Epithelial cell of esophagus (primary cell): ENCODE results near the gene STIM1.

Experiments used
- DNase-seq: peaks from one replicate; pipeline ENCODE4 v3.0.0; 2010; ENCODE audit warnings: low read depth
- H3K4me3 ChIP-seq: 2 replicates; pipeline ENCODE4 v1.5.1; 2011; ENCODE audit warnings: mild to moderate bottlenecking, low read length, control low read depth
- TF ChIP-seq, protein P1 (sequence below): IDR thresholded peaks from 2 replicates; pipeline ENCODE4 v1.5.1; 2011; ENCODE audit warnings: low read depth, mild to moderate bottlenecking, low read length, control low read depth, inconsistent platforms; ENCODE audit not compliant: insufficient read depth; ENCODE audit errors: missing control alignments

Gene STIM1

DNA sequence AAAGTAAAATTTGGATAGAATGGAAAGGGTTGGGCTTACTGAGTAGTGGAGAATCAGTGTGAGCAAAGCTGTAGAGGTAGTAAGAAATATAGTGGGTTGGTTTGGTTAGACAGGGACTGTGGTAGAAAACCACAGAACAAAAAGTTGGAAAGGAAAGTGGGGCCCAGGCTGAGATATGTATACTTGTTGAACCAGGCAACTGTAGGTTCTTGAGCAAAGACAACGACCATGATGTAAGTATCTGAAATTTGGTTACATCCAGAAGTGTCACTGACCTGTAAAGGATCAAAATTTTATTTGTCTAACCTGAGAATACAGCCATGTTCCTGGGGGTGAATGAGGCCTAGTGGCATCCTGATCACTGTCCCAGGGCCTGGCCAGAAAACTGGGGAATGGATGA, 114.1 kb downstream of the STIM1 start:
- TF ChIP-seq, protein P1, sequence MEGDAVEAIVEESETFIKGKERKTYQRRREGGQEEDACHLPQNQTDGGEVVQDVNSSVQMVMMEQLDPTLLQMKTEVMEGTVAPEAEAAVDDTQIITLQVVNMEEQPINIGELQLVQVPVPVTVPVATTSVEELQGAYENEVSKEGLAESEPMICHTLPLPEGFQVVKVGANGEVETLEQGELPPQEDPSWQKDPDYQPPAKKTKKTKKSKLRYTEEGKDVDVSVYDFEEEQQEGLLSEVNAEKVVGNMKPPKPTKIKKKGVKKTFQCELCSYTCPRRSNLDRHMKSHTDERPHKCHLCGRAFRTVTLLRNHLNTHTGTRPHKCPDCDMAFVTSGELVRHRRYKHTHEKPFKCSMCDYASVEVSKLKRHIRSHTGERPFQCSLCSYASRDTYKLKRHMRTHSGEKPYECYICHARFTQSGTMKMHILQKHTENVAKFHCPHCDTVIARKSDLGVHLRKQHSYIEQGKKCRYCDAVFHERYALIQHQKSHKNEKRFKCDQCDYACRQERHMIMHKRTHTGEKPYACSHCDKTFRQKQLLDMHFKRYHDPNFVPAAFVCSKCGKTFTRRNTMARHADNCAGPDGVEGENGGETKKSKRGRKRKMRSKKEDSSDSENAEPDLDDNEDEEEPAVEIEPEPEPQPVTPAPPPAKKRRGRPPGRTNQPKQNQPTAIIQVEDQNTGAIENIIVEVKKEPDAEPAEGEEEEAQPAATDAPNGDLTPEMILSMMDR: no peak
- H3K4me3 ChIP-seq: no peak overlapping the region
- no peak for DNase-seq

DNA sequence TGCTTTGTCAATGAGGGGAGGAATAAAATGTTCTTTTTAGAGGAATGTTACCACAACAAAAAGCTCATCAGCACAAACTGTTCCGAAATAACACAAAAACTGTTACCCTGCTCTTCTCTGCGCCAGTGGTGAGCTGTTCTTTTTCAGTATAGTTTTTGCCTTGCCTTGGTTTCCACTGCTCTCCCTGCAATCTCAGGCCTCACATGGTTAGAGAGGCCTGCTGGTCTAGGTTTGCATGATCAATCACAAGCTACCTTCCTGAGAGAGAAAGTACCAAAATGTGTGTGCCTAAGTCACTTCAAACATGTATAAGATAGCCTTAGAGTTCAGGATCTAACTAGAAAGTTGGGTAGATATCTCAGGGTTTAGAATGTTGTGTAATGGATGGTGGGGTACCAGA, 114.6 kb downstream of the STIM1 start:
- TF ChIP-seq, protein P1: no peak

DNA sequence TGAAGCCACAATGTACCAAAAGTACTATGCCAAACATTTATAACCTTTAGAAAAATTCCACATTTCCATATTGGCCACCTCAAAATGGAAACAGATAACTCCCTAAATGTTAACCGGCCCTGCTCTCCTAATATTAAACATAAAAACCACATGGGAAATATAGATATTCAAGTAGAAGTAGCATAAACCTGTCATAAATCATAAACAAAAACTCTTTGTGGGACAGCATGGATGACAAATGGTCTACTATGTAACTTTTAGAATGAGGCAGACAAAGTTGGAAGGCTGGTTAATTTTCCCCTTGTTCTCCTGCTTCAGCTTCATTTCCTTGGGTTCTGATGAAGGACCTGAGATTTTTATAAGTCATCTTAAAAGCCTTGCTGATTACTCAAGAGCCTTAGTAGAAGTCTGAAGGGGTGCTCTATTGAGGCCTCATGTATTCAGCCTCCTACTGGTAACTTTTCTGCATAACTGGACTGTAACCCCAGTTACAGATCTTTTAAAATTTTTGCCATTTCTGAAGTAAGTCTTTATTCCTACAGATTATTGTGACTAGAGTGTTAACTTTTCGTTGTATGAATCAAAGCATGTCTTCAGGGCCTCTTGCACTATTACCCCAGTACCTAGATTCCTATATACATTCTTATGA, 116.4 kb downstream of the STIM1 start:
- TF ChIP-seq, protein P1: peak; percentile 19
- no peak overlapping the region for H3K4me3 ChIP-seq
- peak; percentile 28 for DNase-seq

More for the DNA sequence above, 114.6 kb downstream of the STIM1 start:
- no peak overlapping the region for H3K4me3 ChIP-seq
- DNase-seq: no peak

DNA sequence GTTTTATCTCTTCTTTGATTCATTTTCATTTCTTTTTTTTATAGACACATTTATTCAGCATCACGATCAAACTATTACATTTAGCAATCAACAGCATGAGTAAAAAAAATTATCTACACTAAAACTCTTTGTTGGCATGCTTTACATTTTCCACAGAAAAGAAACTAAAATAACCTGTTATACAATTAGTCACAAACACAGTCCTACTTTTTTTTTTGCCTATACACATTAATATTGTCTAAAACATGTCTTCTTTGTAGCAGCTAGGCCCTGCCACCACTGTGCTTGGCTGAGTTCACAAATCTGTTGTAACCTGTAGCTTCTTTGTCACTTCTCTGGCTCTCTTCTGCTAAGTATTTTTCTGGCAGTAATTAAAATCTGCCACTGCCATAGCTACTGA, 117.0 kb downstream of the STIM1 start:
- TF ChIP-seq, protein P1: no peak
- peak; percentile 48 for DNase-seq
- no peak overlapping the region for H3K4me3 ChIP-seq

DNA sequence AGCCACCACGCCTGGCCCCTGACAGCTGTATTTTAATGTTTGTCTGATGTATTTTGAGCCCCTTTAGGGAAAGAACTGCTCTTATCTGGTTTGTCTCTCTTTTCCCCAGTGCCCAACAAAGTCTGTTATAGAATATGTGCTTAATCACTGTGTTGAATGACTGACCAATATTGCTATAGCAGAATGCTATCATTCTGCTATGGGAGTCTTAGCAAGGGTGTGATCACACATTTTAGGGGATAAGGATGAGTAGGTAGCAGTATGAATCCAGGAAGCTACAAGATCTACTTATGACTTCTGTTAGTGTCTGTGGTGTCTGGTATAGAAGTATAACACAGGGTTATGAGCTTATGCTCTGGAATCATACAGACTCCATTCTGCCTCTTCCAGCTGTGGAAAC, 121.6 kb downstream of the STIM1 start:
- TF ChIP-seq, protein P1: no peak
- no peak for DNase-seq
- no peak overlapping the region for H3K4me3 ChIP-seq

DNA sequence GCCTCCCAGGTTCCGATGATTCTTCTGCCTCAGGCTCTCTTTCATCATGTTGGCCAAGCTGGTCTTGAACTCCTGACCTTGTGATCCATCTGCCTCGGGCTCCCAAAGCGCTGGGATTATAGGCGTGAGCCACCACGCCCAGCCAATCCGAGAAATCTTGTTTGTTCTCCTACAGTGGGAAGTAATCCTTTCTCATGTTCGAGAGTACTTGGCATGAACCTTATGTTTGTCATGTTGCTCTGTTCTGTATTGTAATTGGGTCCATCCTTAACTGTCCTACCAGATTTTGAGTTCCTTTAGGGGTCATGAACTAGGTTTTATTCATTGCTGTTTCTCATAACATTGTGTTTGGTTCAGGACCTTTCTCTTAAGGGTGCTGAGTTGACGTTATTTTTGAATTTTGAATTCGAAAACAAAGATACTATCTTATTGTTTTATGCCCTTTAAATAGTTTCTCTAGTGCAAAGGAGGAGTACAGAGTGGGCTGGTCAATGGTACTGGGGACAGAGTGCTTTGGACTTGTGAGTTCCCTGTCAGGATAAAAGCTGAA, 125.7 kb downstream of the STIM1 start:
- no peak overlapping the region for H3K4me3 ChIP-seq
- no peak for DNase-seq
- TF ChIP-seq, protein P1: no peak

DNA sequence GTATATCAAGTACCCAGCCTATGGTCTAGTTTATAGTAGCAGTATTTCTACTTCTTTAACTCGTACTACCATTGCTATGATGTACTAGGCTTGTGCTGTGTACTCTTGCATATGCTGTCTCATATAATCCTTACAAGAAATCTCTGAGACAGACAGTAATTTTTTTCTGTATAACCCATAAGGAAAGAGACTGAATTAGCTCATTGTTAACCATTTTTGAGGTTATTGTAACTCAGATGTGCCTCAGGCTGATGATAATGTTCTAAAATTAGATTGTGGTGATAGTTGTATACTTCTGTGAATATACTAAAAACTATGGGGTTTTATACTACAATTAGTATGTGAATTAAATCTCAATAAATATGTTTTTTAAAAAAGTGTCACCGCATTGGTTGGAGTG, 127.0 kb downstream of the STIM1 start:
- TF ChIP-seq, protein P1: no peak
- no peak for DNase-seq
- H3K4me3 ChIP-seq: no peak overlapping the region
